PC-9 (cell line): Measurements from ENCODE around the gene GNA12.

Source experiments
- CTCF ChIP-seq: fragments of 200-600 bp; sonication (generic); conservative IDR thresholded peaks from 2 replicates; pipeline ENCODE4 v1.6.1; 2017; ENCODE audit warnings: mixed run types, antibody characterized with exemption, mild to moderate bottlenecking, moderate library complexity
- EZH2 ChIP-seq: fragments of 200-600 bp; sonication (generic); IDR thresholded peaks from 2 replicates; pipeline ENCODE4 v1.8.0; 2017; ENCODE audit warnings: antibody characterized with exemption, low read depth

- TF ChIP-seq CTCF (no peak), EZH2 (no peak)
Observed at GRCh38 chr7:2686101-2686500, 158.0 kb downstream of the GNA12 start.
